Panc1 (cell line): ENCODE data around the gene TMC5. TPM values are rescaled to one million over a fixed set of nuclear protein-coding genes. Genes with fewer than 3 reads are reported as not detected.

Experiments used
- ATAC-seq: fragments of 200-7000 bp; cut with Tn5 transposase; 2 replicates; pipeline ENCODE4 v1.9.1; 2020; ENCODE audit warnings: mild to moderate bottlenecking, moderate library complexity
- BruUV-seq: library from RNA; stranded (reverse); fragments of 400-500 nt; replicated peaks from 2 replicates; lab custom pipeline; 2021; lab: Mats Ljungman, UMichigan
- CTCF ChIA-PET: fragments of 300-600 bp; sonication (Branson Sonifier 250); formaldehyde crosslinking; loops from one replicate; lab custom pipeline; 2022; ENCODE audit warnings: antibody characterized with exemption; lab: Charles Lee
- POLR2A ChIA-PET: fragments of 300-600 bp; sonication (Branson Sonifier 250); formaldehyde crosslinking; loops from one replicate; lab custom pipeline; 2022; ENCODE audit warnings: antibody characterized with exemption; lab: Charles Lee
- DNase-seq: peaks from one replicate; pipeline ENCODE4 v3.0.0-alpha.2; 2010; ENCODE audit warnings: low read depth, low spot score
- H3K27ac ChIP-seq: 2 replicates; pipeline ENCODE4 v1.5.1; 2011; ENCODE audit warnings: mild to moderate bottlenecking, low read length, inconsistent platforms
- H3K27me3 ChIP-seq: fragments of 200-500 bp; sonication (Bioruptor generic); 2 replicates; pipeline ENCODE4 v1.6.0; 2014; ENCODE audit warnings: low read length, inconsistent platforms; ENCODE audit not compliant: control insufficient read depth, insufficient read depth
- H3K36me3 ChIP-seq: fragments of 200-500 bp; sonication (Bioruptor generic); 2 replicates; pipeline ENCODE4 v1.5.1; 2014; ENCODE audit warnings: inconsistent platforms, mild to moderate bottlenecking, low read length, moderate library complexity; ENCODE audit not compliant: control insufficient read depth, insufficient read depth
- H3K4me1 ChIP-seq: 2 replicates; pipeline ENCODE4 v1.5.1; 2011; ENCODE audit warnings: inconsistent platforms, mild to moderate bottlenecking, low read length, moderate library complexity; ENCODE audit not compliant: control insufficient read depth, insufficient read depth
- H3K4me3 ChIP-seq, 2 experiments: 2 replicates each; pipeline ENCODE4 v1.5.1; 2011 to 2012; ENCODE audit warnings: low read depth in 2 of 2, low read length in 2 of 2, mild to moderate bottlenecking in 2 of 2, inconsistent platforms in 1 of 2, moderate library complexity in 1 of 2
- H3K9me3 ChIP-seq: fragments of 200-500 bp; sonication (Bioruptor generic); 2 replicates; pipeline ENCODE4 v1.5.1; 2014; ENCODE audit warnings: low read depth, mild to moderate bottlenecking, inconsistent platforms, low read length, moderate library complexity; ENCODE audit not compliant: control insufficient read depth, insufficient read depth
- POLR2AphosphoS5 ChIP-seq: IDR thresholded peaks from 2 replicates; pipeline ENCODE4 v1.6.1; 2012; ENCODE audit warnings: mild to moderate bottlenecking, low read depth, low read length, moderate library complexity
- SIN3A ChIP-seq: IDR thresholded peaks from 2 replicates; pipeline ENCODE4 v1.6.1; 2012; ENCODE audit warnings: low read depth, mild to moderate bottlenecking, low read length, moderate library complexity, borderline replicate concordance; ENCODE audit not compliant: insufficient read depth
- TCF7L2 ChIP-seq: IDR thresholded peaks from 2 replicates; pipeline ENCODE4 v1.6.1; 2011; ENCODE audit warnings: mild to moderate bottlenecking, low read depth, low read length, inconsistent platforms
- in situ Hi-C: cut with HindIII; loops from 2 replicates; pipeline ENCODE4 v1.10.0; 2016; ENCODE audit warnings: low sequenced_read_pairs, low pct_unique_long_range_greater_than_20kb
- intact Hi-C: fragments of 100-400 bp; cut with micrococcal nuclease; formaldehyde crosslinking; loops from one replicate; pipeline ENCODE4 v1.10.0; 2022; ENCODE audit not compliant: unreplicated experiment
- total RNA-seq: library from RNA; stranded (reverse); gene quantifications from one replicate; pipeline ENCODE4 v1.2.1, GENCODE V29; 2021; ENCODE audit not compliant: unreplicated experiment
- TF ChIP-seq, protein P1 (sequence below), 2 experiments: IDR thresholded peaks; 2 replicates each; pipeline ENCODE4 v1.6.1; 2011 to 2012; ENCODE audit warnings: low read depth in 2 of 2, control low read depth in 1 of 2, low read length in 1 of 2, mild to moderate bottlenecking in 1 of 2, moderate library complexity in 1 of 2; ENCODE audit not compliant: insufficient read depth in 1 of 2
- TF ChIP-seq, protein P2 (sequence below): fragments of 450-650 bp; IDR thresholded peaks from 2 replicates; pipeline ENCODE4 v1.5.1; 2017; ENCODE audit warnings: mild to moderate bottlenecking

The TMC5 gene
- total RNA-seq, 1 experiment from 2014 or later: 1.4 TPM

GRCh38 chr16:19434584-19434983, 16.9 kb downstream of the TMC5 start:
- no TSS peak for BruUV-seq
- Histone ChIP-seq H3K27ac (no peak overlapping the region), H3K4me3 (no peak overlapping the region), H3K4me1 (no peaks in the 10 kb centered on the region), H3K9me3 (no peaks in the 10 kb centered on the region), H3K36me3 (no peaks in the 10 kb centered on the region), H3K27me3 (no peaks in the 10 kb centered on the region)
- intact Hi-C loops (no loop called here), in situ Hi-C loops (no loop called here)
- DNase-seq (no peak), ATAC-seq (no peak)
- ChIA-PET POLR2A (no interaction called here), CTCF (no interaction called here)
- TF ChIP-seq, protein P1, sequence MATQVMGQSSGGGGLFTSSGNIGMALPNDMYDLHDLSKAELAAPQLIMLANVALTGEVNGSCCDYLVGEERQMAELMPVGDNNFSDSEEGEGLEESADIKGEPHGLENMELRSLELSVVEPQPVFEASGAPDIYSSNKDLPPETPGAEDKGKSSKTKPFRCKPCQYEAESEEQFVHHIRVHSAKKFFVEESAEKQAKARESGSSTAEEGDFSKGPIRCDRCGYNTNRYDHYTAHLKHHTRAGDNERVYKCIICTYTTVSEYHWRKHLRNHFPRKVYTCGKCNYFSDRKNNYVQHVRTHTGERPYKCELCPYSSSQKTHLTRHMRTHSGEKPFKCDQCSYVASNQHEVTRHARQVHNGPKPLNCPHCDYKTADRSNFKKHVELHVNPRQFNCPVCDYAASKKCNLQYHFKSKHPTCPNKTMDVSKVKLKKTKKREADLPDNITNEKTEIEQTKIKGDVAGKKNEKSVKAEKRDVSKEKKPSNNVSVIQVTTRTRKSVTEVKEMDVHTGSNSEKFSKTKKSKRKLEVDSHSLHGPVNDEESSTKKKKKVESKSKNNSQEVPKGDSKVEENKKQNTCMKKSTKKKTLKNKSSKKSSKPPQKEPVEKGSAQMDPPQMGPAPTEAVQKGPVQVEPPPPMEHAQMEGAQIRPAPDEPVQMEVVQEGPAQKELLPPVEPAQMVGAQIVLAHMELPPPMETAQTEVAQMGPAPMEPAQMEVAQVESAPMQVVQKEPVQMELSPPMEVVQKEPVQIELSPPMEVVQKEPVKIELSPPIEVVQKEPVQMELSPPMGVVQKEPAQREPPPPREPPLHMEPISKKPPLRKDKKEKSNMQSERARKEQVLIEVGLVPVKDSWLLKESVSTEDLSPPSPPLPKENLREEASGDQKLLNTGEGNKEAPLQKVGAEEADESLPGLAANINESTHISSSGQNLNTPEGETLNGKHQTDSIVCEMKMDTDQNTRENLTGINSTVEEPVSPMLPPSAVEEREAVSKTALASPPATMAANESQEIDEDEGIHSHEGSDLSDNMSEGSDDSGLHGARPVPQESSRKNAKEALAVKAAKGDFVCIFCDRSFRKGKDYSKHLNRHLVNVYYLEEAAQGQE (IDR thresholded peaks at IDR 0.05; ENCODE audit: insufficient read depth in 1 of 2, low read depth in 2 of 2, low read length in 1 of 2): no peak
- TF ChIP-seq POLR2AphosphoS5 (no peak), SIN3A (no peak), TCF7L2 (no peak)
- TF ChIP-seq, protein P2, sequence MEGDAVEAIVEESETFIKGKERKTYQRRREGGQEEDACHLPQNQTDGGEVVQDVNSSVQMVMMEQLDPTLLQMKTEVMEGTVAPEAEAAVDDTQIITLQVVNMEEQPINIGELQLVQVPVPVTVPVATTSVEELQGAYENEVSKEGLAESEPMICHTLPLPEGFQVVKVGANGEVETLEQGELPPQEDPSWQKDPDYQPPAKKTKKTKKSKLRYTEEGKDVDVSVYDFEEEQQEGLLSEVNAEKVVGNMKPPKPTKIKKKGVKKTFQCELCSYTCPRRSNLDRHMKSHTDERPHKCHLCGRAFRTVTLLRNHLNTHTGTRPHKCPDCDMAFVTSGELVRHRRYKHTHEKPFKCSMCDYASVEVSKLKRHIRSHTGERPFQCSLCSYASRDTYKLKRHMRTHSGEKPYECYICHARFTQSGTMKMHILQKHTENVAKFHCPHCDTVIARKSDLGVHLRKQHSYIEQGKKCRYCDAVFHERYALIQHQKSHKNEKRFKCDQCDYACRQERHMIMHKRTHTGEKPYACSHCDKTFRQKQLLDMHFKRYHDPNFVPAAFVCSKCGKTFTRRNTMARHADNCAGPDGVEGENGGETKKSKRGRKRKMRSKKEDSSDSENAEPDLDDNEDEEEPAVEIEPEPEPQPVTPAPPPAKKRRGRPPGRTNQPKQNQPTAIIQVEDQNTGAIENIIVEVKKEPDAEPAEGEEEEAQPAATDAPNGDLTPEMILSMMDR: no peak

DNA sequence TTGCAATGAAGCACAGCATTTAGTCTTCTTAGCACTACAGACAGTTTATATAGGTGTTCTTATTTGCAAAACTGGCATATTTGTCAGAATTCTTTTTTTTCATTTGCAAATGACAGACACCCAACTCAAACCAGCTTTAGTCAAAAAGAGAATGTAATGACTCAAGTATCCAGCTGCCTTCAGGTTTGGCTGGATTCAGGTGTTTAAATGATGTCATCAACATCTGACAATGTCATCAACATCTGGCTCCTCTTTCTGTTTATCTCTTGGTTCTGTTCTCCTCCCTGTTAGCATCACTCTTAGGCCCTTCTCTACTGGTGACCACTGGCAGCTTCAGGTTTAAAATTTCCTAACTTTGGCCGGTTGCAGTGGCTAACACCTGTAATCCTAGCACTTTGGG, 18.9 kb downstream of the TMC5 start:
- Histone ChIP-seq H3K4me3 (no peak overlapping the region), H3K4me1 (no peaks in the 10 kb centered on the region), H3K9me3 (no peaks in the 10 kb centered on the region), H3K27me3 (no peaks in the 10 kb centered on the region), H3K36me3 (no peaks in the 10 kb centered on the region), H3K27ac (no peak overlapping the region)
- ATAC-seq (no peak), DNase-seq (no peak)
- in situ Hi-C loops (no loop called here), intact Hi-C loops (no loop called here)
- TF ChIP-seq, protein P1 (IDR thresholded peaks at IDR 0.05; ENCODE audit: insufficient read depth in 1 of 2, low read depth in 2 of 2, low read length in 1 of 2): no peak
- no peak for TF ChIP-seq SIN3A
- TF ChIP-seq POLR2AphosphoS5: no peak
- TF ChIP-seq, protein P2: no peak
- TF ChIP-seq TCF7L2: no peak
- ChIA-PET POLR2A (interaction anchor here (0.6 kb wide), 1 partner anchor 94 kb away, joined by 3 read pairs; no protein-coding TSS in a partner anchor), CTCF (no interaction called here)
- BruUV-seq: no TSS peak
